HG02870 (cell line): ENCODE data around the gene ZNF532.

Experiments used
- ATAC-seq: cut with Tn5 transposase; IDR thresholded peaks from one replicate; pipeline ENCODE4 v1.9.1; 2021; ENCODE audit warnings: mild to moderate bottlenecking, moderate library complexity; ENCODE audit not compliant: unreplicated experiment

Gene ZNF532

DNA sequence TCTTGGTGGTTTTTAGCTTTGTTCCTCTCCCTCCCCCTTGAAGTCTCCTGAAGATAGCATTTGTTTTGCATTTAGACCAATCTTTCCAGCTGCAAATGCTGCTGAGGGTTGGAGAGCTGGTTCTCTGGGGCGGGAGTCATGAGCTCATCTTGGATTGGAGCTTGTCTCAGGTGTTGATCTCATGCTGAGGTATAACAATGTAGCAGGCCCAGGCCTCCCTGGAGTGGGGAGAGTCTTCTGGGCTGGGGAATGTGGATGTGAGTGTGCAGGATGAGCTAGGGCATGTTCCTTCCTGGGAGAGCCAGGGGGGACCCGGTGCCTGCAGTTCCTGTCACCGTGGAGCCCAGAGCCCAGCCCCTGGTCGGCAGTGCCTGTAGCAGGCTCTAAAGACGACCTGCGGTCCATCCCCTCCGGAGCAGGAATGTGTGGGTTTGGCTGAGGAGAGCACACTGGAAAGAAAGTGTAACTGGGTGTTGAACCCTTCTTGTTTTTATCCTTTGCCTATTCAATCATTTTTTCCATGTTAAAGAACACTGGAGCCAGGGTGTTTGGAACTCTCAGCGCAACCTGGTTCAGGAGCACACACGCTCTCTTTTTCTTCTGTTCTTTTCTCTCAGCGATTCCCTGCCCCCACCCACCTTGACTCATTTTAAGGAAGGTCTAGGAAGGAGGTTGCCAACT, 2.7 kb downstream of the ZNF532 start:
- ATAC-seq = no peak

- ATAC-seq = no peak
Measured at GRCh38 chr18:58868440-58868839, 3.8 kb downstream of the ZNF532 start.

GRCh38 chr18:58870130-58870529, 5.5 kb downstream of the ZNF532 start:
- no peak for ATAC-seq

GRCh38 chr18:58870621-58871020, 5.9 kb downstream of the ZNF532 start:
- ATAC-seq = no peak

- ATAC-seq = no peak
Measured at GRCh38 chr18:58871514-58872420, 7.1 kb downstream of the ZNF532 start.

DNA sequence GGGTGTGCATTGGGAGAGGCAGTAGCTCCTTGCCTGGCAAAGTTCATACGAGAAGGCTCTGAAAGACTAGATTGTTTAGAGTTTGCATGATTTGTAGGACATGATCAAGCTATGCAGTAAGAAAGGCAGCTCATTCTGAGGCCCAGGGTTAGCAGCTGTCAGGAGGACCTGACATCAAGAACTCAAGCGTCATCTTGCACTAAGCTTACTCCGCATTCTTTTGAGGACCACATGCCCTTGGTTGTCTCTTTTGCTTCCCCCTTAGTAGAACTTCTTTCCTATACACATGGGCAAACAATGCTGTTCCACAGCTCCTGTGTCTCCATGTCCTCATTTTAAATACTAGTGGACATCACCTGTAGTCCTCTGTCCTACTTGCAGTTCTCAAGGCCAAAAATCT, 14.0 kb downstream of the ZNF532 start:
- ATAC-seq = no peak

GRCh38 chr18:58881477-58881876, 16.8 kb downstream of the ZNF532 start:
- no peak for ATAC-seq

DNA sequence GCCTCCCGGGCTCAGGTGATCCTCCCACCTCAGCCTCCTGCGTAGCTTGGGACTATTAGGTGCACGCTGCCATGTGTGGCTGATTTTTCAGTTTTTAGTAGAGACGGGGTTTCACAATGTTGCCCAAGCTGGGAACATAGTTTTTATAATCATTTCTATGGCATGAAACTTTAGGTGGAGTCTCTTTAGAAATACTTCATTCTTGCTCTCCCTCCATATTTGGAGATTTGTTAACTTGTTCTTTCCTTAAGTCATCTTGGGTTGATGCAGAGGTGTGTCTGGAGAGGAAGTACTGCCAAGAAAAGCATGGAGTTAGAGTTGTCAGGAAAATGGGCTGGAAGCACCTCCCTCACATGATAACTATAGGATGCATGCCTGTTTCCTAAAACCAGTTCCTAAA, 17.4 kb downstream of the ZNF532 start:
- no peak for ATAC-seq

DNA sequence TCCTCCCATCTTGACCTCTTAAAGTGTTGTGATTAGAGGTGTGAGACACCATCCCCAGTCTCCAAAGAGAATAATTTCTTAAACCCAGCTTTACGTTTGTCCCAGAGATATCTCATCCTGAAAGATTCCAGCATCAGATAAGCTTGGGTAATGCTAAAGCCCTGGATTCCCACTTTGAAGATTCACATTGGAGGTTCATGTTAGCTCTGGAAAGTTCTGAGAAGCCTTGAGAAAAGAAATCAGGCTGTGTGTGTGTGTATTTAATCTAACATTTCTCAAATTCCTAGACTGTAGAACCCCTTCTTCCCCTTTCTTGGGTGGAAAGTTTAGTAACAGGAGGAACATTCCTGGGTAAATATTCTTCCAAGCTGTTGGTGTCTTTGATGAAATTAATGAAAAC, 18.0 kb downstream of the ZNF532 start:
- ATAC-seq = no peak

GRCh38 chr18:58884680-58885079, 20.0 kb downstream of the ZNF532 start:
- no peak for ATAC-seq

DNA sequence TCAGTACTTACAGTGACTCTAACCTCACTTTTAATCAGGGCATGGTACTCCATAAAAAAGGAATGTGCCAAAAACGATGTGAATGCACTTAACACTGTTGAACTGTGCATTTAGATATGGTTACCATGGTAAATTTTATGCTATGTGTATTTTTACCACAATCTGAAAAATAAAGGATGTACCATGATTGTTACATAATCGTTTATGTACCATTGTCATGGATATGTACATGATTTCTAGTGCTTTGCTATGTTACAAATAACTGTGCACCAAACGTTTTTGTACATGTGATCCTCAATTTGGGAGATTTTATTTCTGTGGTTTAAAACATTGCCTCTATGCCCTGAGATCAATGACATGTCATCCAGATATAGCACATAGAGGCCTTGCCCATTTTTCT, 21.8 kb downstream of the ZNF532 start:
- ATAC-seq = no peak

DNA sequence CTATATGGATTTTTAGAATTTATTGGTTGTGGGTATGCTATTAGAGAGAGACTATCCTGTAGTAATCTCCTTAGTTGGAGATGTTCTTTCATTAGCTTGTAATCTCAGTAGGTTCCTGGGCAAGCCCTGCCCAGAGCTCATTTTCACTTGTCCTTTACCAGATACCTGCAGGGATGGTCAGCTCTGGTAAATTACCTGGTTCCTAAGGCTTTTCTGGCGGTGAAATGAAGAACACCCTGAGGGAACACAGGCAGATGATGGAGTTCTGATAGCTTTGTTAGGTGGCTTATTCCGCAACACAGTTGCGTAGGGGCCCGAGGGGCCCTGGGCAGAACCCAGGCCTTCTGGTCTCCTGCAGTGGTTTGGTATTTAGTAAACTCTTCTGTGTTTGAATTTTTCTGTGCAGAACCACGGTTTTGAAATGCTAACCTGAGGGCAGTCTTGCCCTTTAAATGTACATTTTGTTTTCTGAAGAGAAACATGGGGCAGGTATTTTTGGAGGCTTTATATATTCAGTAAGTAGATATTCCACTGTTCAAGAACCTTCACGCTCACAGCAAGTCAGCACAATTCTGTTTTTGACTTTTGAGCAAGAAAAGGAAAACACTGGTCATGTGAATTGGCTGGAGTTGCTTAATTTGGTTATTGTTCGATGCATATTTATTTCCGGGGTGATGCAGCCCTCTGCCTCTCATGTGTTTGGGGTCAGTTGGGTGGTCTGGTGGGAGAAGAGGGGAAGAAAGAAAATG, 22.4 kb downstream of the ZNF532 start:
- ATAC-seq = no peak

DNA sequence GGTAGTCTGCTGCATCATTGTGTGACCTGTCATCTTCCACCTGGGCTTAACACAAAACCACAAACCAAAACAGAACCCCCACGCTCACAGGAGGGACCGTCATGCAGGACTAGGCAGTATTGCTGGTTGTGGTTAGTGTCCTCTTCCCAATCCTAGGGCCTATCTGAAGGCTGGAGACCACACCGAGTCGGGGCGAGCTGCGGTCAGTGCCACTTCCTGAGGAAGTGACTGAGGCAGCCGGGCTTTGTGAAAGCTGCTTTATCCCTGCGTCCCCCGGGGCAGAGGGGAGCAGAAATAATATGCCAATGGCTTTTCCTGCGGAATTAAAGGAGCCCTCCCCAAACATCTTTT, 22.9 kb downstream of the ZNF532 start:
- ATAC-seq = no peak

DNA sequence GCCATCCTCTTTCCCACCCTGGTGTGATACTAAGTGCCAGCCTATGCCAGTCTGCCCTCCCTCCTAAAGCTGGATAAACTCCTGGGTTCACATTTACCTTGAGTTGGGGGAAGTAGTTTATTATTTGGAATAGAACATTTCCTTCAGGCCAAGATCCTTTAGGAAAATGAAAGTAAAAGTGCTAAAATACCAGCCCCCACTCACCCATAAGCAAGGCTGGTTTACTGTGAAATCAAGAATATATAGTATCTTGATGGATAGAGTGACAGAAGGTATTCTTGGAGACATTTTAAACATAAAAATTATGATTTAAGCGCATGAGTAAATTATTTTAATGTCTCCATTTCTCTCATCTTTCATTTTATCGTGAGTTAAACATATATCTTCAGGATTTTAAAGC, 27.1 kb downstream of the ZNF532 start:
- no peak for ATAC-seq

- ATAC-seq = no peak
Measured at GRCh38 chr18:58892488-58892887, 27.8 kb downstream of the ZNF532 start.

- ATAC-seq = no peak
Measured at GRCh38 chr18:58893388-58894099, 28.9 kb downstream of the ZNF532 start.

- ATAC-seq = no peak
Measured at GRCh38 chr18:58894930-58895329, 30.3 kb downstream of the ZNF532 start.

DNA sequence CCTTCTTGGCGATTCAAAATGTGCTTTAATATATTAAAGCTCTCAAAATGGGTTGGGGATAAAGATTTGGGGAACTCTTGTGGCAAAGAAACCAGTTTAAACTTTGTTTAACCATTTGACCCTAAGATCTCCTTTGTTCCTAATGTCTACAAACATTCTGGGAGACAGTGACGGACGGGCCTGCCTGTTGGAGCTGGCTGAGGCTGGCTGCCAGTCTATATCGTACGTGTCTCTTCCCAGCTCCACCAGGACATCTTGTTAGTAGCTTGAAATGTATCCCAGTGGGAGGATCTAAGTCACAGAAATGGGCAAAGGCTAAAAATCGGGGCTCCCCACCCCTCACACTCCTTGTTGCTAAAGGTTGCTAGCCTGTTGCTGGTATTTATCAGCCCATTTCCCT, 30.7 kb downstream of the ZNF532 start:
- no peak for ATAC-seq

DNA sequence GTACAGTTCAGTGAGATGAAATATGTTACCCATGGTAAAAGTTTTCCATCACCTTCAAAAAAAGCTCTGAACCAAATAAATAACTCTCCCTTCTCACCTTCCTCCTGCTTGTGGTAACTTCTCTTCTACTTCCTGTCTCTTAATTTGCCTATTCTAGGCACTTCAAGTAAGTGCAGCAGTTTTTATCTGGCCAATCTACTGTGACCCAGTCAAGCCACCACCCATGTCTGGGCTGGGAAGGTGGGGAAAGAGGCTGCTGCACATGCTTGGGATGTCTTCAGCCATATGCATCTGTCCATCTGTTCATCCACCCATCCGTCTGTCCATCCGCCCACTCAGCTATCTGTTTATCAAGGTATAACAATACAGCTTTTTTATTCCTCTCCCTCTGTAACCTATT, 31.6 kb downstream of the ZNF532 start:
- ATAC-seq = peak; percentile 59

DNA sequence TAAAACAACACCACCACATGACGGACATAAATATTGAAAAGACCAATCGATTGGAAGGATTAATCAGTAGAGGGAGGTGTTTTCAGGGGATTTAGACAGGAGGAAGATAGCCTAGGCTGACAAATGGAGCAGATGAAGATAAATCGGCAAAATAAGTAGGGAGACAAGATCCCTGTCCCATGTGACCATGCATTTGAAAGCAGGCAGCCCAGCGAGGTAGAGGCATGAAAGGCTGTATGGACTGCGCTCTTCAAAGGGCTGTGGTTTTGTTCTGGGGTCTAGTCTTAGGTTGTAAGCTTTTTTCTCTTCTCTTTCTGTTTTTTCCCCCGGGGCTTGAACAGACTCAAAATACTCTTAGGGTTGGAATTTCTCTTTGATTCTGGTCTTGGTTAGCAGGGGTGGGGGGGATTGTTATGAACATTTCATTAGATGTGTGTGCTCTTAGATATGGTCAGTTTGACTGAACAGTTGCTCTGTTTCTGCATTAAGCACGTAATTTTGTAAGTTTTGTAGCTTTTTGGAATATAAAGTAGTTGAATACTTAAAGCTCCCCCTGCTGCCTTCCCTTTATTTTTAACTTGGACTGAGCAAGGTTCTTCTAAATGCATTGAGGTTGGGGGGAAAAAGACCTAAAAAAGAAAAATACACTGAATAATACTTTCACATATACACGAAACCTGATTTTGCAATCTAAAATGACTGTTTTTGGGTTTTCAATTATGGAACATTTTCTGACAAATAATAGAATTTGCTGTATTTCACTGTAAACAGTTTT, 32.2 kb downstream of the ZNF532 start:
- no peak for ATAC-seq
